Superior temporal gyrus (tissue), 1 donor: ENCODE data around the gene KRI1.
"Not testable (repeated sequence)": the region's sequence is repeated elsewhere in the genome, so short reads cannot be mapped to it uniquely, and the experiment has no call there.

Source experiments
- DNase-seq: peaks from one replicate; pipeline ENCODE4 v3.0.0-alpha.2; 2016; ENCODE audit errors: extremely low spot score

Gene KRI1

DNA sequence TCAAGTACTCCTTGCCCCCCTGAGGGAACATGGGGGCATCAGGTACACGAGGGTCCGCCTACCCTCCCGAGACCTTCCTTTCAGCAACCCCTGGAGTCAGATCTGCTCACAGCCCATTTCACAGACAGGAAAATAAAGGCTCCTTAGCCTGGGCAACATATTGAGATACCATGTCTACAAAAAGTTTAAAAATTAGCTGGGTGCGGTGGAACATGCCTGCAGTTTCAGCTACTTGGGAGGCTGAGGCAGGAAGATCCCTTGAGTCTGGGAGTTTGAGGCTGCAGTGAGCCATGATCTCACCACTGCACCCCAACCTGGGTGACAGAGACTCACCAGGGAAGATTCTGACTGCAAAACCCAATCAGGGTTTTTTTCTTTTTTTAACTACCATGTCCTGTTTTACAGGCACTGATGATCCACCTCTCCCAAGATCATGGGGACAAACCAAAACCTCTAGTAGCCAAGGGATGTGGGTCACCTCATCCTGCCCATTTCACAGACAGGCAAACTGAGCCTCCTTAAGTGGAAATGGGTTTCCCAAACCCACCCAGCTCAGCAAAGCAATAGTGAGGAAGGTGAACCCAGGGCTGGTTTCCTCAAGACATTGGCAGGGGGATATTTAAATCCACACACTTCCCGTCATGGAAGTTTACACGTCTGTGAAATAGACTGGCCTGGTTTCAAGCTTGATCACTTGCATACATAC lies 9.4 kb upstream of the KRI1 start:
- DNase-seq = no peak

DNA sequence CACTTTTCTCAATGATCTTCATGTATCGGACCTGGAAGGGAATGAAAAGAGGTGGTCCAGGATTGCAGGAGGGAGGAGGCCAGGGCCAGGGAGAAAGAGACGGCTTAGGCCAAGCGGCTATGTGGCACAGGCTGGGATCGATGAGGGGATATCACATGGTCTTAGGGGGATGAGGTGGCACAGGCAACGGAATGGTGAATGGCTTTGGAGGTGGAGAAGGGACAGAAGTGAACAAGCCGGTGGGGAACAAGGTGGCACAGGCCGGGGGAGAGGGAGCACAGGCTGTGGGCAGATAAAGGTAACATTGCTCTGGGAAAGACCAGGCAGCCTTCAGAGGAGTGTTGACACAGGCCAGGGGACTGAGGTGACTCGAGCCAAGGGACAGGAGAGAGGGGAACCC lies 8.7 kb upstream of the KRI1 start:
- DNase-seq = no peak

DNA sequence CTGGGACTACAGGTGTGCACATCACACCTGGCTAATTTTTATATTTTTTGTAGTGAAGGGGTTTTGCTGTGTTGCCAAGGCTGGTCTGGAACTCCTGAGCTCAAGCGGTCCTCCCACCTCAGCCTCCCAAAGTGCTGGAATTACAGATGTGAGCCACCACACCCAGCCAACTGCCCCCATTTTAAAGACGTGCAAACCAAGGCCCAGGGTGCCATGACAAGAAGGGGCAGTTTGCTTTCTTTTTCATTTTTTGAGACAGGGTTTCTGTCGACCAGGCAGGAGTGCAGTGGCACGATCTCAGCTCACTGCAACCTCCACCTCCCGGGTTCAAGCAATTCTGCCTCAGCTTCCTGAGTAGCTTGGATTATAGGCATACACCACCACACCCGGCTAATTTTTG lies 8.0 kb upstream of the KRI1 start:
- DNase-seq = not testable (repeated sequence)

DNA sequence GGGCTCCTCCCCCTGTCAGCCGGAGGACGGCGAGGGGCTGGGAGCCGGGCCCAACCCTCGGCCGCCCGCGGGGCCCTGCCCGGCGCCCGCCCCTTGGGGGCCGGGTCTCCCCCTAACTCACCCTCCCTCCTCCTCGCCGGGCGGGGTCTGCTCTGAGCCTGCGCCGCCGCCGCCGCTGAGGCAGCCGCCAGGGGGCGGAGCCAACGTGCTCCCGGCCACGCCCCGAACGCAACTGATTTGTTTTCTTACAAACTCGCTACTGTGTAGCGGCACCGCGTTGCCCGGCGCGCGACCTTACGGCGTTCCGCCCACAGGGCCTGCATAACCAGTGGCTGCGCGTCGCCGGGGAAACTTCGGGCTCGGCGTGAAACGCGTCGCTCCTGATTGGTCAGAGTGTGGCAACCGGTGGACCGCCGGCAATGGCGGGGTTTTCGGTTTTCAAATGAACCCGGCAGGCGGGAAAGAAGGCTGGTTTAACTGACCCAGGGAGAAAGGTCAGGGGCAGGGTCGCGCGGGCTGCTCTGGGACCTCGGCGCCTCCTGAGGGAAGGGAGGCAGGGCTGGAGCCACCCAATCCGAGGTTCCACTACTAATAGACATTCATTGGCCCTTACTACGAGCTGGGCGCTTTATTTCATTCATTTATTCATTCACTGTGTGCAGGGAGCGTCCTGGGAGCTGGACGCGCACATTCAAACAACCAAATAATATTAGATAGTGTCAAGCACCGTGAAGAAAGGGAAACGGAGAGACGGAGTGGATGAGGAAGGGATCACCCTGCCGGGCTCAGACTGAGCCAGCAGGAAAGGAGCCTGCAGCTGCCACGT lies 3.2 kb upstream of the KRI1 start, which contains the start of gene CDKN2D:
CDKN2D (minus strand) TSS at position 154 of the 826 bp plus-strand sequence. CDS start 326 bp downstream, outside the sequence.
- DNase-seq = peak; percentile 99

DNA sequence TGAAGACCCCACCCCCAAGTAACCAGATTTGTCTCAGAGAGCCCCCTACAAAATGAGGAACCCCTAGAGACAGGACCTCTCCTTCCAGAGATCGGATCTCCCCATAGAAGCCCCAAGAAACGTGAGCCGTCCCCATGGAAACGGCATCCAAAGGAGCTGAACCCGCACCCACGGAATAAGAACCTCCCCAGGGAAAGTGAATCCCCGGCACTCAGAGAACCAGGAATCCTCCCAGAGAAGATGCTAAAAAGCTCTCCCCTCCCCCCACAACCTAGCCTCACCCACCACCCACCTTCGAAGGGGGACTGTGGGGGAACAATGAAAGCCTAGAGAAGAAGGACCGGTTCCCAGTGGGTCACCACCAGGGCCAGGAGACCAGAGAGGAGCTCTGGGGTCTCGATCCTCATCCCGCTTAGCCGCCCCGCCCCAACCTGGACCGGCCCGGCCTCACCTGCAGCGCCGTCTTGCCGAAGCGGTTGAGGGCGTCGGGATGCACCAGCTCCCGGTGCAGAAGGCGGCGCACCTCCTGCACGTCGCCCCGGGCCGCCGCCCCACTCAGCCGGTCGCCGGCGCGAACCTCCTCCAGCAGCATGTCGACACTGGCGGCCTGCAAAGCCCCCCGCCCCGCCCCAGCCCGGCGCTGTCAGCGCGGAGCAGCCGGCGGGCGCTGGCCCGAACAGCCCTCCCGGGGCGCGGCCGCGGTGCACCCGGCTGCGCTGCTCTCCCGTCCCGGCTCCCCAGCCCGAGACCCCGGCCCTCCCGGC lies 2.4 kb upstream of the KRI1 start:
- DNase-seq = peak; percentile 10

DNA sequence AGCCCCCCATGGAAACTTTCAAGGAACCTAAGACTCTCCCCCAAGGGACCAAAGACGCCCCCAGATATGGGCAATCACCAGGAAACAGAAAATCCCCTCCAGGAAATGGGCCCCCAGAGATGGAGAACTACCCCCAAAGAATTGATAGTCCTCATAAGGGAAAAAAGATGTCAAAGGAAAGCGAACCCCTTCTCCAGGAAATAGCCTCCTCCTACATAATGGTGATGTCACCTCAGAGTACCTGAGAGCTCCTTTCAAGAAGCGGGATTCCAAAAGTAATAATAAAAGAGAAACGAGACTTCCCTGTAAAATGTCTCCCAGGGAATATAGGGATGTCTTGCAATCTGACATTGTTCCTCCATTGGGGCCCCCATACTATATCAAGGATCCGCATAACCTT lies 1.8 kb upstream of the KRI1 start:
- DNase-seq = no peak

DNA sequence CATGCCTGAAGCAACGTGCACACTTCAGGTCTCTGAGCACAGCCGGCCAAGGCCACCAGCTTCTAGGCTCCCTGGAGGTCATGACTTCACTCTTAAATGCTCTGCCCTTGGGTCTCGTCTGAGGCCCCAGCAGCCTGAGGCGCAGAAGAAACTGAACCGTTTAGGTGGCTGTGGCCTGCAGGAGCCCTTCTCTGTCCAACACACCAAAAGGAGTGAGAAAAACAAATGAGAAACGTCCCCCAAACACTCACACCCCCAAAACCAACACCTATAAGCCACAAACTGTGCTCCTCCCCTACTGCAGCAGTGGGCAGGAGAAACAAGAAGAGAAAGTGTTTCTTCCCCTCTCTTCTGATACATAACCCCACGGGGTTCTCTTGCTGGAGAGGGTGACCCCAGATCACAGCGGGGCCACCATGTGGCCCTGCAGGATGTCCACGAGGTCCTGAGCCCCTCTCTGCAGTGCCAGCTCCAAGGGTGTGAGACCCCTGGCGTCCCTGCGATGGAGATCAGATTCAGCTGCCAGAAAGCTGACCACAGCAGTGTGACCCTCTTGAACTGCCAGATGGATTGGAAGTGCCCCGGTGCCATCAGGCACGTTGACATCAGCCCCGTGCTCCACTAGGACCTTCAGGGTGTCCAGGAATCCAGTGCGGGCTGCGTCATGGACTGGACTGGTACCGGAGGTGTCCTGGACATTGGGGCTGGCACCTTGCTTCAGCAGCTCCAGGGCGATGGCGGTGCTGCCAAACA lies 1.0 kb upstream of the KRI1 start:
- DNase-seq = no peak

DNA sequence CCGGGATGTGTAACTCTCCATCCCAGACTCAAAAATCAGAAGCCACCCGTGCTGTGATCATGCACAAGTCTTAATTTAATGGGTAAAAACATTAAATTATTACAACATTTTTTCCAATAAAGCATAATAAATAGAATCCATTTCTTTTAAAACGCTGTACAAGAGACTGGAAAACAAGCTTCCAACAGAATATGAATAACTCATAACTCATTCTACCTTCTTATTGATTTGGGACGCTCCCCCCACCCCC lies 523 bp upstream of the KRI1 start:
- no peak for DNase-seq

DNA sequence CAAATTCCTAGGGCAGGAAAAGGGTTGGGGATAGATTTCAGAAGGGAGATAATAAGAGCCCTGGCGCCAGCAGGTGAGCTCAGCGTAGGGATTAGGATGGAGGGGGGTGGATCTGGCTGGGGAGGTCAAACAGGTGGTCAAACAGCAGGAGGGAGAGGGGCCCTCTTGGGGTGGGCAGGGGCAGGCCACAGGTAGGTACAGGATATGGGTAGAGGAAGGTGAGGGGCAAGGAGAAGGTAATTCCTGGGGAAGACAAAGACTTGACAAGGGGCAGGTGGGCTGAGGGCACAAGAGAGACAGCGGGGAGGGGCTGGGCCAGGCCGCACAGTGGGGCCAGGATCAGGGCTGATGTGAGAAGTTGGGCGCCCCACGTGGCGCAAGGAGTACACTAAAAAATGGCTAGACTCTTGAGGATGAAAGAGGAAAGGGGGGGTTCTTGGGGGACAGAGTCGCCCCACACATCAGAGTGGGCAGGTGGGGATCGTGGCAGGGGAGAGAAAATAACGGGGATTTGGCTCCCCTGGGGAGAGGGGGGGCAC lies 713 bp downstream of the KRI1 start:
- no peak for DNase-seq

DNA sequence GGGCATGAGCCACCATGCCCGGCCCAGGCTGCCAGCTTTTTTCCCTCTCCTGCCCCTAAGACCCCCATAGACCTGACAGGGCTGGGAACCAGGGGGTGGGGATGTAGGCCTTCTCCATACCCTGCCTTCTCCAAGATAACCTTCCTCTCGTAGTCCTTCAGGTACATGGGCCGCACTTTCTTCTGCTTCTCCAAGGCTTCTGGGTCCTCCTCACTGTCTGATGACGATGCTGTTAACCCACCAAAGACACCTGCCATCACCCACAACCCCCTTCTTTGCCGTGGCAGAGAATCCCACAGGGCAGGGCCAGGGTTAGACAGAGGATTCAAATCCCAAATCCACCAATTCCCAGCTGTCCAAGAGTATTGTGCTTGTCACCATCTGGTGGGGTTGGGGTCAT lies 3.2 kb downstream of the KRI1 start:
- no peak for DNase-seq

DNA sequence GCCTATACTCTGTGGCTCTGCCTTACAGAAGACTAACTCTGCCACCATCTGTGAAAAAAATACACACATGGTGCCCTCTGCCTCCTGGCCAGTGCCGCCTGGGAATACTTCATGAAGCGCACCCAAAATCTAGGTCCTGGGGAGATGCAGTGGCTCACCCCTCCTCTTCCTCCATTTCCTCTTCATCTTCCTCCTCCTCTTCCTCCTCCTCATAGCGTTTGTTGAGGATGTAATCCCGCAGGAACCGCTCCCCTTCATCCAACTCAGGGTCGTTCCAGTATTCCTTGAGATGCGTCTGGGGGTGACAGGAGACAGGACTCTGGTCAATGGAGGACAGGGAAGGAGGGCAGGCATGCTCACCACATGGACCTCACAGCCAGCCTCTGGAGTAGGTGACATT lies 5.7 kb downstream of the KRI1 start:
- DNase-seq = no peak

DNA sequence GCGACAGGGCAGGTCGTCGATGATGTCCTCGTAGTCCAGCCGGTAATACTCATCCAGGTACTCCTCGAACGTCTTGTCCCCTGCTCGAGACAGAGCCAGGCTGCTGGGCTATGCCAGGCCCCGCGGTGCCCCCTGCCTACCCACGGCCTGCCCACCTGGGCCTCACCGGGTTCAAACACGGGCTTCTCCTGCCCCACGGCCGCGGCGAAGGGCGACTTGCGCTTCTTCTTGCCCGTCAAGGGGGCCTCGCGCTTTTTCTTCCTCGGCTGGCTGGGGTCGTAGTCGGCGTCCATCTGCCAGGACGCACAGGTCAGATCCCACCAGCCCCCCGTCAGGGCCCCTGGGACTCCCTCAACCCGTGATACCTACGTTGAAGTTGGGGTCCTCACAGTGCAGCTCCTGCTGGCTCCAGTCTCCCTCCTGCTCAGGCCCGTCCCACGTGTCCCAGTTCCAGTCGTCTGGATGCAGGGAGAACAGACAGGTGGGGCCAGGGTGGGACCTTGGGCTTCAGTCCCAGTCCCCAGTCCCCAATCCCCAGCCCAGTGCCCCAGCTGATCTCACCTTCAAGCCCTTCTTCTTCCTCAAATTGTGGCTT lies 8.1 kb downstream of the KRI1 start:
- DNase-seq = no peak

DNA sequence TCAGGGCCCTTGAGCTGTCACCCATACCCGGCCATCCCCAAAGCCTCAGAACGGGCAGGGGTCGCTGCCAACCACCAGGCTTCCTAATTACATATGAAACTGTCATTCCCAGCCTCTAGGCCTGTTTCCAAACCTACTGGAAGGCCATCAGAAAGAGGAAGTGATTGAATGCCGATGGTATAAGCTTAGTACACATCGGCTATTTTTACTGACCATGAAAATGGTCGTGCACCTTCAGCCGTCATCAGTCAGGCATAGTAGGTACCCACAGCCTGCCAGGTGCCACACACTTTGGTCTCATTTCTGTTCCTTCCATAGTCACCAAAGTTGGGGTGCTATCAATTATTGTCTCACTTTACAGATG lies 10.2 kb downstream of the KRI1 start:
- DNase-seq = no peak

DNA sequence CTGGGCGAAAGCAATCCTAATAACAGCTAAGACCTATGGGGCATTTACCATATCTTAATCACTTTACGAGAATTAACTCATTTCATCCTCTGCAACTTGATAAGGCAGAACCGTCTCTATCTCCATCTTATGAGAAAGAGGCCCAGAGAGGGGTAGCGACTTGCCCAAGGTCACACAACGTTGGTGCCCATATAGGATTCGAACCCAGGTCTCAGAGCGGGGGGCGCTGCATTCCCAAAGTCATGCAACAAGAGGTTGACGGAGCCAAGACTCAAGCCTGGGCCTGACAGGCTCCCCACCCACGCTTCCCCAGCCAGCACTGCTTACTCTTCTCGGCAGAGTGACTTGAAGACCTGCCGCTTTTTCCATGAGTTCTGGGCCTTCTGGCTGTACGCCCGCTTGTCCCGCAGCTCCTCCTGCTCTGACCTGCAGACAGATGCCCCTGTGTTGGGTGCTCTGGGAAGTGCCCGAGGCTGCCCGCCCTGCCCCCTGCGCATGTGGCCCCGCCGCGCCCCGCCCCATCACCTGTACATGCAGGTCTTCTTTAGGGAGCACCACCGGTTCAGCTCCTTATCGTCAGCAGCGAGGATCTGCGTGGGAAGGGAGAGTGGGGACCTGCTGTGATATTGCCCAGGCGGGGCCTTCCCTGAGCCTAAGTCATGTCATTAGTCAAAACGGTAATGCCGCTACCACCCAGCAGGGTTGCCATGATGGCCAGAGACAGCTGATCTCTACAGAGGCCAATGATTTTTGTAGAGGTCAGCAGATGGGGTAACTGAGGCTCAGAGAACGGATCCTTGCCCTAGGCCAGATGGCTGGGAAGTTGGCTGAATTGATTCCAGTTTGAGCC lies 10.8 kb downstream of the KRI1 start:
- DNase-seq = no peak

DNA sequence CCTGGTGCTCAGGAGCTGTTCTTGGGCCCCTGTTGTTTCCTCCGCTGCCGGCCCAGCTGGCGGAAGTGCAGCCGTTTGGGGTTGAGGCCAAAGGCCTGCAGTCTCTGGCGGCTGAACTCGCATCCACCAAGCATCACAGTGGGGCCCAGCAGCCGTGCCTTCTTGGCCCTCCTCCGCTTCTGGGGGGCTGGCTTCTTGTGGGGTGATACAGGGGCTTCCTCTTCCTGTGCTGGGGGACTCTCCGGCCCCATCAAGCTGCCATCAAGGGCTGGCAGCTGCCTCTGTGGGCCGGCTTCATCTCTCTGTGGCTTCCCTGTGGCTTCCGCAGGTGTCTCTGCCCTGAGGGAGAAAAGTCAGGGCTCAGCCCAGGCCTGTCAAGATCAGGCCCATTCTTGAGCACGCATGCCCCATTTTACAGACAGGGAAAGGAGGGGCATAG lies 11.8 kb downstream of the KRI1 start:
- DNase-seq = no peak

DNA sequence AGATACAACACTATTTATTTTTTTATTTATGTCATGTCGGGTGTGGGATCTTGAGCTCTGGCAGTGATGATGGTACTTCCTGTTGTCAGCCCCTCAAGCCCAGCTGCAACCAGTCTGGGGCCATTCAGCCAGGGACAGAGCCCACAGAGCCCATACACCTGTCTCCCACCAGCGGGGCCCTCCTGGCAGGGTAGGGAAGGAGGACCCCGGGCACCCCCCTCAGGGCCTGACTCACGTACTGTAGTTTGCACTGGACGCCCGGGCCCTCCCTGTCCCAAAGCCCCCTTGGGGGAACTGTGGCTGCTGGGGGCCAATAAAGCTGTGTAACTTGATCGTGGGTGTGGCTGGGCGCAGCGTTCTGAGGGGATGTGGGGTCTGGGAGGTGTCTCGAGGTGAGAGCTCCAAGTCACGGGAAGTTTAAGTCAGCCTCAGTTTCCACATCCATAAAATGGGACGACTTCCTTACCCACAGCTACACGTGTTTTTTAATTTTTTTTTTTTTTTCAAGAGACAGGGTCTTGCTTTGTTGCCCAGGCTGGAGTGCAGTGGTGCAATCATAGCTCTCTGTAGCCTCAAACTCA lies 12.6 kb downstream of the KRI1 start:
- no peak for DNase-seq

DNA sequence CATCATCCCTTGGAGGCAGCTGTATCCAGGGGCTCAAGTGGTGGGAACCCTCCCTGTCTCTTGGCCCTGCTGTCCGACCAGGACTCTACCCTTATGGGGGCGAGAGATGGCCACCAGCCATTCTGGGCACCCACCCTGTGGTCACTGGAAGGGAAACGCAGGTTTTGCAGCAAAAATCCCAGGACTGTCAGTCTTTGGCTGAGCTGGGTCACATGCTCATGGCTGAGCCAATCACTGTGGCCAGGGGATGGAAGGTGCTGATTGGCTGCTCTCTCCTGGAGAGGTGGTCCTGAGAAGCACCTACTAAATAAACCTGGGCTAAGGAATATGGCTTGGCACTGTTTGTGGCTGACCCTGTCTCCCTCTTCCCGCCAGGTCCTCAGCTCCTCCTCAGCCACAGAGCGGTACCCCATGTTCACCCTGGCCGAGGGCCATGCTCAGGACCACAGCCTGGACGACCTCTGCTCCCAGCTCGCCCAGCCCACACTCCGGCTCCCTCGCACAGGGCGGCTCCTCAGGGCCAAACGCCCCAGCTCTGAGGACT lies 13.2 kb downstream of the KRI1 start:
- no peak for DNase-seq

DNA sequence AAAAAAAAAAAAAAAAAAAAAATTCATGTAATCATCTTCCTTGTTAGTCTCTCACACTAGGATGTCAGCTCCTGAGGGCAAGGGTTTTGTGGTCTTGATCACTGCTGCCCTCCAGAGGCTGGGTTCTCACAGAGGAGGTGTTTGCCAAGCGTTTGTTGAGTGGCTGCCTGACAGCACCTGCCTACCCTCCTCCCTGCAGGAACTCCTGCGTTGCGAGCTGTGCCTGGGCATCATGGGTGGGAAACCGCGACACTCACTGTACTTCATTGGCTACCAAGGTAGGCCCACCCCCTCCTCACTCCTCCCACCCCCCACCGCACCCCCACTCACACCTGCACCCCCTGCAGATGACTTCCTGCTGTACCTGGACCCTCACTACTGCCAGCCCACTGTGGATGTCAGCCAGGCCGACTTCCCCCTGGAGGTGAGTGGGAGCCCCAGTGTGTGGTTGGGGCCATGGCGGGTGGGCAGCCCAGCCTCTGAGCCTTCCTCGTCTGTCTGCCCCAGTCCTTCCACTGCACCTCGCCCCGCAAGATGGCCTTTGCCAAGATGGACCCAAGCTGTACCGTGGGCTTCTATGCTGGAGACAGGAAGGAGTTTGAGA lies 14.0 kb downstream of the KRI1 start:
- peak; percentile 20 for DNase-seq

DNA sequence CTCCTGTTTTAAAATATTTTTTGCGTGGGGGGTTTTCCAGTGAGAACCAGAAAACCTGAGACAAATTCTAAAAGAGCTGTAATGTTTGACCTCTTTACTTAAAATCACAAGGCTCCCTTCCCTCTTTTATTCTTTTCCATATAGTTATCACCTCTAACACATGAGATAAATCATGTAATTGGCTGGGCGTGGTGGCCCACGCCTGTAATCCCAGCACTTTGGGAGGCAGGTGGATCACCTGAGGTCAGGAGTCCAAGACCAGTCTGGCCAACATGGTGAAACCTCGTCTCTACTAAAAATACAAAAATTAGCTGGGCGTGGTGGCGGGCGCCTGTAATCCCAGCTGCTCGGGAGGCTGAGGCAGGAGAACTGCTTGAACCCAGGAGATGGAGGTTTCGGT lies 14.8 kb downstream of the KRI1 start:
- DNase-seq = not testable (repeated sequence)
